ENCODE results near the gene TNFRSF12A.

Gene TNFRSF12A

GRCh38 chr16:3020247-3020603 is at the start of gene TNFRSF12A:
Gene TNFRSF12A, plus strand, starts transcription at chr16:3020368. Its CDS starts 30 bp downstream, at chr16:3020398.
- no peak for DNase-seq (ENCODE audit: low read depth)

GRCh38 chr16:2970563-2970962 is 49.6 kb upstream of the TNFRSF12A start:
- DNase-seq (ENCODE audit: low read depth), result no peak

- no peak for DNase-seq (ENCODE audit: low read depth)
Observed at GRCh38 chr16:2971134-2971984, 48.8 kb upstream of the TNFRSF12A start.

- DNase-seq (ENCODE audit: low read depth), result no peak
Observed at GRCh38 chr16:2971985-2972784, 48.0 kb upstream of the TNFRSF12A start.

- no peak for DNase-seq (ENCODE audit: low read depth)
Observed at GRCh38 chr16:2973093-2973492, 47.1 kb upstream of the TNFRSF12A start.

- no peak for DNase-seq (ENCODE audit: low read depth)
Observed at GRCh38 chr16:2973605-2974318, 46.4 kb upstream of the TNFRSF12A start.

- no peak for DNase-seq (ENCODE audit: low read depth)
Observed at GRCh38 chr16:2974319-2975056, 45.7 kb upstream of the TNFRSF12A start.

GRCh38 chr16:2975161-2975795 is 44.9 kb upstream of the TNFRSF12A start:
- DNase-seq (ENCODE audit: low read depth), result no peak

GRCh38 chr16:2976201-2976600 is 44.0 kb upstream of the TNFRSF12A start:
- no peak for DNase-seq (ENCODE audit: low read depth)

GRCh38 chr16:2976673-2977072 is 43.5 kb upstream of the TNFRSF12A start:
- DNase-seq (ENCODE audit: low read depth), result no peak

GRCh38 chr16:2977440-2977839 is 42.7 kb upstream of the TNFRSF12A start:
- no peak for DNase-seq (ENCODE audit: low read depth)

- no peak for DNase-seq (ENCODE audit: low read depth)
Observed at GRCh38 chr16:2979669-2980226, 40.4 kb upstream of the TNFRSF12A start.

GRCh38 chr16:2980227-2981176 is 39.7 kb upstream of the TNFRSF12A start, which contains the start of gene PKMYT1:
Gene PKMYT1, minus strand, starts transcription at chr16:2980446. Its CDS starts 789 bp downstream, at chr16:2979657.
- peak; percentile 70 for DNase-seq (ENCODE audit: low read depth)

GRCh38 chr16:2981177-2981898 is 38.8 kb upstream of the TNFRSF12A start:
- peak; percentile 62 for DNase-seq (ENCODE audit: low read depth)

GRCh38 chr16:2981899-2982250 is 38.3 kb upstream of the TNFRSF12A start:
- no peak for DNase-seq (ENCODE audit: low read depth)

- DNase-seq (ENCODE audit: low read depth), result no peak
Observed at GRCh38 chr16:2982402-2982801, 37.8 kb upstream of the TNFRSF12A start.

GRCh38 chr16:2983706-2984136 is 36.4 kb upstream of the TNFRSF12A start:
- no peak for DNase-seq (ENCODE audit: low read depth)

- DNase-seq (ENCODE audit: low read depth), result no peak
Observed at GRCh38 chr16:2985462-2985861, 34.7 kb upstream of the TNFRSF12A start.

- no peak for DNase-seq (ENCODE audit: low read depth)
Observed at GRCh38 chr16:2985893-2986355, 34.2 kb upstream of the TNFRSF12A start.
